Astrocyte of the spinal cord (primary cell): Measurements from ENCODE around the gene BAMBI.
A peak's percentile ranks its signal among the peaks of the same experiment; 100 is the strongest.

Experiments
- DNase-seq: peaks from one replicate; pipeline ENCODE4 v3.0.0; 2011; ENCODE audit warnings: low read depth, low spot score
- H3K4me3 ChIP-seq: 2 replicates; pipeline ENCODE4 v1.5.1; 2011; ENCODE audit warnings: low read depth, mild to moderate bottlenecking, low read length, moderate library complexity
- in situ Hi-C: cut with HindIII; loops from 2 replicates; pipeline ENCODE4 v1.10.0; 2017; ENCODE audit warnings: low sequenced_read_pairs
- TF ChIP-seq, protein P1 (sequence below): IDR thresholded peaks from 2 replicates; pipeline ENCODE4 v1.5.1; 2012; ENCODE audit warnings: low read depth, mild to moderate bottlenecking, low read length, inconsistent platforms

The BAMBI gene

DNA sequence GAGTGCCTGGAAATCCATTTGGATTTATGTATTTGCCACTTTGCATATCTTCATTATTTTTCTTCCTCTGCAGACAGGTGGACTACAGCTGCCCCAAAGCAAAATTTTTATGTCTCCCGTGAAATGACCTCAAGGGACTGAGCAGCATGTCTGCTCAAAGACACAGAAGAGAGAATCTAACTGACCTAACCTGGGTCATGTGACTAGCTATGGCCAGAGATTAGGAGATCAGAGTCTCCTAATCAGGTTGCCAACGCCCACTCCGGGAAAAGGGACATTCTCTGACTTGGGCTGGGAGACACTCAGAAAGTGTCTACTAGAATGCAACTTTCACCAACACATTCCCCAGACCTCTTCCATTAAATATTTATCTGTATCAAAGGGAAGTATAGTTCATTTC lies 2.5 kb upstream of the BAMBI start:
- TF ChIP-seq, protein P1, sequence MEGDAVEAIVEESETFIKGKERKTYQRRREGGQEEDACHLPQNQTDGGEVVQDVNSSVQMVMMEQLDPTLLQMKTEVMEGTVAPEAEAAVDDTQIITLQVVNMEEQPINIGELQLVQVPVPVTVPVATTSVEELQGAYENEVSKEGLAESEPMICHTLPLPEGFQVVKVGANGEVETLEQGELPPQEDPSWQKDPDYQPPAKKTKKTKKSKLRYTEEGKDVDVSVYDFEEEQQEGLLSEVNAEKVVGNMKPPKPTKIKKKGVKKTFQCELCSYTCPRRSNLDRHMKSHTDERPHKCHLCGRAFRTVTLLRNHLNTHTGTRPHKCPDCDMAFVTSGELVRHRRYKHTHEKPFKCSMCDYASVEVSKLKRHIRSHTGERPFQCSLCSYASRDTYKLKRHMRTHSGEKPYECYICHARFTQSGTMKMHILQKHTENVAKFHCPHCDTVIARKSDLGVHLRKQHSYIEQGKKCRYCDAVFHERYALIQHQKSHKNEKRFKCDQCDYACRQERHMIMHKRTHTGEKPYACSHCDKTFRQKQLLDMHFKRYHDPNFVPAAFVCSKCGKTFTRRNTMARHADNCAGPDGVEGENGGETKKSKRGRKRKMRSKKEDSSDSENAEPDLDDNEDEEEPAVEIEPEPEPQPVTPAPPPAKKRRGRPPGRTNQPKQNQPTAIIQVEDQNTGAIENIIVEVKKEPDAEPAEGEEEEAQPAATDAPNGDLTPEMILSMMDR: no peak
- in situ Hi-C loops: no loop called here
- no peak overlapping the region for H3K4me3 ChIP-seq
- no peak for DNase-seq

DNA sequence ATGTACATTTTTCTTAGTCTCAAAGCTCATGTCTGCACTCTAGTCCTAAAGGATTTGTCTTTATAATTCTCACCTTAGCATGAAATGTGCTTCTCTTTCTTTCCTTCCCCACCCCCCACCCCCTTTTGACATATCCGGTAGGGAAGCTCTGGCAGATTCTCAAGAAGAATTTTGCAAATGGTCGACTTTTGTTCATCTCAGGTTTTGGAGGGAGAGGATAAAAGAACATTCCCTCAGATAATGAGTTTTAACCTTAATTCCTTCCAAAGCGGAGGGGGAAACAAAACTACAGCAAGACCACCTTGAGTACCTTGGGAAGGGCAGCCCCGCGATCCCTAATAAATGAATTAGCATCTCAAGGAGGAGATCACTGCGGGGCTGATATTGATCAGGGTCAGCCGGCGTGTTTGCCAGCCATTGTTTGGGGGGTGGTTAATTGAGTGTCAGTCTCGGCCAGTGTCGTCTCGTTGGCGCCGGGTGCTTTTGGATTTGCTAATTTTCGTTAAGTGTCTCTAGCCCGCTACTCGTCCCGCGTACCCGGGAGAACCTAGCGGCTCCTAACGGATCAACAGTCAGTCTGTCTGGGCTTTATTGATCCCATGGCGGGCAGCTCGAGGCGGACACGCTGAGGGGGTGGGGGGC lies 874 bp upstream of the BAMBI start:
- TF ChIP-seq, protein P1: no peak
- H3K4me3 ChIP-seq: peak overlapping the region; percentile 45
- in situ Hi-C loops: no loop called here
- no peak for DNase-seq

DNA sequence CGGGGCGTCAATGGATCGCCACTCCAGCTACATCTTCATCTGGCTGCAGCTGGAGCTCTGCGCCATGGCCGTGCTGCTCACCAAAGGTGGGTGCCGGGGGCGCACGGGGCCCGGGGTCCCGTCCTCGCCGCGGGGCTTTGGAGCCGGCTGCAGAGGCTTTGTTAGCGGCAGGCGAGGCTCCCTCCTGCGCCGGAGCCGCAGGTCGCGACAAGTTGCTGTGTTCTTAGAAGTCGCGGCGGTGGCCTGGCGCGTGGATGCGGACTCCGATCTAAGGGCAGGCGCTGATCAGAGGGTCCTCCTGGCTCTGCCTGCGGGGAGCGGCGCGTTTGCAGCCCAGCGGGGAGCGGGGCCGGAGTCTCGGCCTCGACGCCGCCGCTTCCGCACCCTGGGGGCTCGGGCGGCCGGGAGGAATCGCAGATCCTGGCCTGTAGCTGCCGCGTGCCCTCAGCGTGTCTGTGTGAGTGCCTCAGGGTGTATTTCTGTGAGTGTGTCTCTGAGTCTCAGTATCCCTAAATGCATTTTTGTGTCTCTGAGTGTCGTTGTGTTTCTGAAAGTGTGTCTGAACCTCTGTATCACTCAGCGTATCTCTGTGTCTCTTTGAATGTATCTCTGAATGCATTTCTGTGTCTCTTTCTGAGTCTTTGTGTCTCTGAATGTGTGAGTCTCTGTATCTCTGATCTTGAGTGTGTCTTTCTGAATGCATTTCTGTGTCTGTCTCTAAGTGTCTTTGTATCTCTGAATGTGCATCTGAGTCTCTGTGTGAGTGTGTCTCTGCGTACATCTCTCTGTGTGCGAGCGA lies 766 bp downstream of the BAMBI start:
- DNase-seq: peak; percentile 44
- H3K4me3 ChIP-seq: peak overlapping the region; percentile 67
- in situ Hi-C loops: no loop called here
- TF ChIP-seq, protein P1: no peak

DNA sequence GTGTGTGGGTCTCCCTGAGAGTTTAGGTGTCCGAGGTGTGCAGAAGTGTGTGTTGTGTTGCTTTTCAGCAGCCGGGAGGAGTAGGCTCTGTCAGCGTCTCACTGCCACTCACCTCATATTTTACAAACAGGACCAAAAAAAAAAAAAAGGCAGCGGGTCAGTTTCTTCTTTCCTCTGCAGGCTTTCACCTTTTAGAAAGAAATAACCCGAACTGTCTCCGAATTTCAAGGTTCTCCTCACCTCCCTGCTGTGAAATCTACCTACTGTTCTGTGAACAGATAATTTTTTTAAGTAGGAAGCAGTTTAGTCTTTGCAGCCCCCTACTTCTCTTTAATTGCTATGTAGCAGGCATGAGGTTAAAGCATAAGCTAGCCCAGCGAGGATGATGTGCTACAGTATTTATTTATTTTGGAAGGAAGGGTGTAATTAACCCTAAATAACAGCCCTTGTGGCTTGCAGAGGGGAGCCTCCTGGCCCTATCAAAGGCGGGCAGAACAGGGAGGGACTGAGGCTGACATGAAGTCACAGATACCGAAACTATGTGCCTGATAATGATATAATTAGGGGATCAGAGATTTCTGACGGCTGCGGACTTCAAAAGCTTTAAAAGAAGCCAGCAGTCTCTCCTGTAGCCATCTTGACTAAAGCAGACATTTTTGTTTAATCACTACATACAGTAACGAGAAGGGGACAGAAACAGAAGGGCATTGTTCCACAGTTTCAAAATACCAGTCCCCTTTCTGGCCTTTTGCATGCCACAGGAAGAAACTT lies 1.6 kb downstream of the BAMBI start:
- in situ Hi-C loops: no loop called here
- peak overlapping the region; percentile 67 for H3K4me3 ChIP-seq
- DNase-seq: peak; percentile 39

DNA sequence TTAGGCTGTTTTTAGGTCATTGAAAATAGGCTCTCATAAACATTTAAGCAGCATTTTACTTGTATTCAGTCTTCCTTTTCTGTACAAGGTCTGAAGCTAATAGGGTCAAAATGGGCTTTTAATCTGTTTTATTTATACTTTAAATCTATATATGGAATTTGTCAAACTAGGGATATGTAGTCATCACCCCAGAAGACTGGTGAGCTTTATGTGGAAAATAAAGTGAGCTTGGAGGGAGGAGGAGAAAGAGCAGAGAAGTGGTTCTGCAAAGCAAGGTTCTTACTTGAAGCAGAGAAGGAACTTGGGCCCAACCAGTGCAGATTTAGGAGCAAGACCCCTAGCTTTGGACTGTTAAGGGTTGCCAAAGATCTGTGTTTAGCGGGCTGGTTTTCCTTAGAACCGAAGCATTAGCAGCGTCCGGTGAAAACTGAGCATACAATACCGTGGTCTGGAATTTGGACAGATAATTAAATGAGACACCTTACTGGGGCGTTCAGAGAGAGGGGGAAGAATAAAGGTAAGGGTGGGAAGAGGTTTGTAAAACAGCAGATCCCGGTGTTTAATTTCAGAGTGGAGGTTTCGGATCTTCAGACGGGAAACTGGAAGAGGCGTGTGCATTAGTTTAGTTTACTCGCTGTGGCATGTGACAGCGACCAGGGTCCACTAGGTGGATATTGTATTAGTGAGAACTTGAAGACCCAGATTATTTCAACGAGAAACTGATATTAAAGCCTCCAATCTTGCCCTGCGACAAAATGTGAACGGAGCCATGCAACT lies 2.4 kb downstream of the BAMBI start:
- TF ChIP-seq, protein P1: peak; percentile 28
- H3K4me3 ChIP-seq: peak overlapping the region; percentile 67
- DNase-seq: no peak
- in situ Hi-C loops: no loop called here

More for the DNA sequence above, 1.6 kb downstream of the BAMBI start:
- TF ChIP-seq, protein P1: no peak

DNA sequence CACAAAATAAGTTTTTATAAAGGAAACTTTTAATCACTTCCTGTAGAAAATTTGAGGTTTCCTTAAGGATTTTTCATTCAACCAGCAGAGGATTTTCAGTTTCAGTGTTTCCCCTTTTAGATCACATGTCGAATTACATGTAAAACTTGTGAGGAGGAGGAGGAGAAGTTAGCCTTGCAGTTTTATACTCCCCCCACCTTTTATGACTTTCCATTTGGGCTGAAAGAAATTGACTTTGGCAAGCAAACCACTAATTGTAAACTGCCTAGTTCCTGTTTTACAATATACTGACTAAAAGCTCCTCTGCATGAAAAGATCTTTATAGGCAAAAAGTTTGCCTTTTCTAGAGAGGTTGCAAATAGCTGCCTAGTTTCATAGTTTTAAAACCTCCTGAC lies 3.0 kb downstream of the BAMBI start:
- TF ChIP-seq, protein P1: no peak
- in situ Hi-C loops: no loop called here
- DNase-seq: no peak
- H3K4me3 ChIP-seq: peak overlapping the region; percentile 23
